Omental fat pad (tissue), 4 donors: ENCODE data around the gene BPIFB2. TPM values are rescaled to one million over a fixed set of nuclear protein-coding genes. Genes with fewer than 3 reads are reported as not detected.

Source experiments
- ATAC-seq: fragments of 150-250 bp; one replicate; pipeline ENCODE4 v1.9.1; 2016; ENCODE audit warnings: mild to moderate bottlenecking, moderate library complexity; ENCODE audit not compliant: low FRiP score
- DNase-seq: peaks from one replicate; pipeline ENCODE4 v3.0.0-alpha.2; 2019; ENCODE audit warnings: low spot score
- total RNA-seq, 4 donors: library from RNA; depleted of rRNA; stranded (reverse); fragments of >200 nt; gene quantifications; one replicate each; pipeline ENCODE4 v1.1.0, GENCODE V29; 2016
- TF ChIP-seq, protein P1 (sequence below), 3 donors: fragments of 450-650 bp; IDR thresholded peaks; one replicate each; pipeline ENCODE4 v1.5.1; 2016 to 2017; ENCODE audit warnings: antibody characterized with exemption in 3 of 3, mild to moderate bottlenecking in 3 of 3, moderate library complexity in 2 of 3

The BPIFB2 gene
- total RNA-seq, 4 donors from 2014 or later, result not detected

DNA sequence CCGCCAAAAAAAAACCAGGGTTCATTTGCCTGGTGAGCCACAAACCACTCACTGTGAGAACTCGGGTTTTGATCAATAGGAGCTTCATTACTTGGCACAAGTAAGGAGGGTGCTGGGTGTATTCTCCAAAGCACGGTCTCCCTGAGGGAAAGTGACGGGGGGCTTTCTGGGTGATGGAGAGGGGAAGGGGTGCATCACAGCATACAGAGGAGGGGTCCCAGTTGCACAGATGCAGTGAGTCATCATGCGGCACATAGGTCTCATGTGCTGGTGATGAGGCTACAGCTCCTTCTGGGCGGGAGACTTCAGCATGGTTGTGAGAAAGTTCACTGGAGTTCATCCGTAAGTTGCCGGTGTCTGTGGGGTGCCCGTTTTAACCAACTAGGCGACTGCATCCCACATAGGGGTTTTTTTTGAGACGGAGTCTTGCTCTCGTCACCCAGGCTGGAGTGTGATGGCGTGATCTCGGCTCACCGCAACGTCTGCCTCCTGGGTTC is 39.5 kb upstream of the BPIFB2 start:
- ATAC-seq (no peak), DNase-seq (no peak)
- TF ChIP-seq, protein P1, sequence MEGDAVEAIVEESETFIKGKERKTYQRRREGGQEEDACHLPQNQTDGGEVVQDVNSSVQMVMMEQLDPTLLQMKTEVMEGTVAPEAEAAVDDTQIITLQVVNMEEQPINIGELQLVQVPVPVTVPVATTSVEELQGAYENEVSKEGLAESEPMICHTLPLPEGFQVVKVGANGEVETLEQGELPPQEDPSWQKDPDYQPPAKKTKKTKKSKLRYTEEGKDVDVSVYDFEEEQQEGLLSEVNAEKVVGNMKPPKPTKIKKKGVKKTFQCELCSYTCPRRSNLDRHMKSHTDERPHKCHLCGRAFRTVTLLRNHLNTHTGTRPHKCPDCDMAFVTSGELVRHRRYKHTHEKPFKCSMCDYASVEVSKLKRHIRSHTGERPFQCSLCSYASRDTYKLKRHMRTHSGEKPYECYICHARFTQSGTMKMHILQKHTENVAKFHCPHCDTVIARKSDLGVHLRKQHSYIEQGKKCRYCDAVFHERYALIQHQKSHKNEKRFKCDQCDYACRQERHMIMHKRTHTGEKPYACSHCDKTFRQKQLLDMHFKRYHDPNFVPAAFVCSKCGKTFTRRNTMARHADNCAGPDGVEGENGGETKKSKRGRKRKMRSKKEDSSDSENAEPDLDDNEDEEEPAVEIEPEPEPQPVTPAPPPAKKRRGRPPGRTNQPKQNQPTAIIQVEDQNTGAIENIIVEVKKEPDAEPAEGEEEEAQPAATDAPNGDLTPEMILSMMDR (IDR thresholded peaks at IDR 0.05), result no peak

DNA sequence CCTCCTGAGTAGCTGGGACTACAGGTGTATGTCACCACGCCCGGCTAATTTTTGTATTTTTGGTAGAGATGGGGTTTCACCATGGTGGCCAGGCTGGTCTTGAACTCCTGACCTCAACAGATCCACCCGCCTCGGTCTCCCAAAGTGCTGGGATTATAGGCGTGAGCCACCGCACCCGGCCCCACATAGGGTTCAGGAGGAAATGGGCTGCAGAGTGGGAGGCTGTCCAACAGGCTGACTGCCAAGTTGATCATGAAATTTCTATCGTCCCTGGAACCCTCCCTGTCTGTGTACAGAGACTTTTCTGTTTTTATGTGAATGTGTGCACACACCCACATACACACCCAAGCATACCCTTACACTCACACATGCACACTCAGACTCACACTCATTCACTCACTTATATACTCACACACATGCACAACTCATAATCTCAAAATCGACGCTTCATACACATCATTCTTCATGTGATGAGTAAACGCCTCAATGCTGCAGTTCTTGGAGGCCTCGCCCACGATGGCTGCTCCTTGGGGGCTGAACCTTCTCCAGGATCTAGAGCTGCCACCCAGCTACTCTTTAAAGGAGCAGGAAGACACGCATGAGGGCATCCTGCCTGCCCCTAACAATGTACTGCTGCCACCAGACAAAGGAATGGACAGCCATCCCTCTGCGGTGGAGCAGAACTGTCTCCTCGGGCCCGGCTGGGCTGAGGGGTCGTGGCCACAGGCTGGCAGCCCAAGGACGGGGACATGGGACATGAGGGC is 38.8 kb upstream of the BPIFB2 start:
- DNase-seq (no peak), ATAC-seq (no peak)
- TF ChIP-seq, protein P1 (IDR thresholded peaks at IDR 0.05), result no peak

DNA sequence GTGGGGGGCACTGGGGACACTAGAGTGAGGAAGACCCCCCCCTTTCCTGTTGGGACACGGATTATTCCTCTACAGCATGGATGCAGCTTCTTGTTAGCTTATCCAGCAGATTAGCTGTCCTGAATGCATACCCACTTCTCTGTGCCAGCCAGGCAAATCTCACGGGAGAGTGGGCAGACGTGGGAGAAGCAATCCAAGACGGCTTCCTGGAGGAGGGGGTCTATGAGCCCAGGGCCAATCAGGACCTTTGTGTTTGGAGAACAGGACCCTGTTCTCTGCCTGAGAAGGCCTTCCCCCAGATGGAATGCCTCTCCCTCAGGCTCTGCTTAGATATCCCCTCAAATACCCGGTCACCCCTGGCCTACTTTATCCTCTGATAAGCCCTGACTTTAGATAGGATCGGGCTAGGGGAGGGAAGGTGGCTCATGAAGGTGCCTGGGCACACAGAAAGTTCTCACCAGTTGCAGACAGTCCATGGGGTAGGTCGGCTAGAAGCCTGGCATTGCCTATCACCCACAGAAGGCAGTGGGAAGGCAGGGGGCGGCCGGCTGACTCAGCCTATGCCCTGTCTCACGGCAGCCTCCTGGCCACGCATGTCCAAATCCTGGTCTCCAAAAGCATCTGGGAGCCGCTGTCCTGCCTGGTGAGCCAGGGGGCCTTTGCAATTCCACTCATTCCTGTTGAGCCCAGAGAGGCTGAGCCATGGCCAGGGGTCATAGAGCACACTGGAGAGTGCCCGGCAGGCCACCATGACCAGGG is 38.0 kb upstream of the BPIFB2 start:
- no peak for ATAC-seq
- no peak for DNase-seq
- TF ChIP-seq, protein P1 (IDR thresholded peaks at IDR 0.05), result no peak

DNA sequence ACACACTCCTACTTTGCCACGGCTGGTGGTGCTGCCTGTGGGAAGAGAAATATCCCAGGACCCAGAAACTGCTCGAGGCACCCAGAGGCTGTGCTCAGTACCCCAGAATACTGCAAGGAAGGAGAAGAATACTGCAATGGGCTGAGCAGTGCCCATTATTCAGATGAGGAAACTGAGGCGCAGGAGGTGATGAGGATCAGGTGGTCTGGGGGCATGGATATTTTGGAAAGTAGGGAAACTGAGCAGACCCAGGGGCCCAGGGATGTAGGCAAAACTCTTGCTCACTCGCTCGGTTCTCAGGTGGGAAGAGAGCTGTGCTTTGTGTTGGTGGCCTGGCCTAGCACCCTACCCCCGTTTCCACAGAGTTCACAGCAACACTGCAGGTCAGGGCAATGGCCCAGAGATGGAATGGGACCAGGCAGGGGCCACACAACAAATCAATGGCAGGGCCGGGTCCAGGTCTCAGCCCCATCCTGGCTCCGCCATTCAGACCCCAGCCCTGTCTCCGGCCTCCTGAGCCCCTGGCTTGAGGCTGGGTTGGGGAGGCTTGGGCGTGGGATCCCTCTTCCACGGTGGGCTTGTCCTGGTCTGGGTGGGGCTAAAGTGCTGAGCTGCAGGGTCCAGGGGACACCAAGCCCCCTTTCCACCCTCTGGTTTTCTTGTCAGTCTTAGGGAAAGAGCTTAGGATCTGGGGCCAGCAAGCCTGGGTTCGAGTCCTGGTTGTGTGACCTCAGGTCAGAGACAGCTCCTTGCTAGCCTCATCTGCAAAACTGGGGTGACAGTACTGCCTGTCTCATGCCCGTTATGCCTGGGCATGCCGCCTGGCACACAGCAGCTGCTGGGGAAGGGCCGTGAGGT is 37.2 kb upstream of the BPIFB2 start:
- TF ChIP-seq, protein P1 (IDR thresholded peaks at IDR 0.05), result no peak
- ATAC-seq (no peak), DNase-seq (no peak)

DNA sequence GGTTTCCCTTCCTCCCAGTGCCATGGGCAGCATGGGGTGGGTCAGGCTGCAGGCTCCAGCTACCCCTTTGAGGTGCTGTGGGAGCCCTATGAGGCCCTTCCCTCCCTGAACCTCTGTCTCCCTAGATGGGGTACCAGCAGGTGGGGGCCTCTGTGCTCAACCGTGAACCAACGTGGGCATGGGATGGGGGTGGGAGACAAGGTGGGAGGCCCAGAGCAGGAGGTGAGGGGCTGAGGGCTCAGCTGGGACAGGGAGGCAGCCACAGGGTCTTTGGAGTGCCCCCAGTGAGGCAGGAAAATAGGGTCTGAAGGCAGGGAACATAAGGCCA is 36.6 kb upstream of the BPIFB2 start:
- ATAC-seq, result no peak

DNA sequence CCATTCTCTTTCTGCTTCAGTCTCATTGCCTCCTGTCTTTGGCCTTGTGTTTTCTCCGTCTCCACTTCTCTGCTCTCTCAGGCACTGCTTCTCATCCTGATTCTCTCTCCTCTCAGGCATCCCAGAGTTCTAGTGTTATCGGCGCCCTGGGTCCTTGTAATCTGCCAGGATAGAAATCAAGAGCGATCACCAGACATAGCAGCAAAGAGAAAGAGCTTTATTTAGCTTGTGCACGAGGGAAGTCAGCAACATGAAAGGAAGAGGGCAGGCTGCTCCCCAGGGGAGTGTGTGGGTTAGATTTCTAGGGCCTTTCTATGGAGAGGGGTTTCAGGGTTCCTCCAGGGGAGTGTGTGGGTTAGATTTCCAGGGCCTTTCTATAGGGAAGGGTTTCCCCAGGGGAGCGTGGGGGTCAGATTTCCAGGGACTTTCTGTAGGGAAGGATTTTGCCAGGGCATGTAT is 35.8 kb upstream of the BPIFB2 start:
- TF ChIP-seq, protein P1 (IDR thresholded peaks at IDR 0.05), result no peak
- no peak for ATAC-seq
- DNase-seq, result no peak

More for the DNA sequence above, 36.6 kb upstream of the BPIFB2 start:
- TF ChIP-seq, protein P1 (IDR thresholded peaks at IDR 0.05), result no peak
- no peak for DNase-seq
